Measurements from ENCODE around the gene TUBB2B. TPM values are rescaled to one million over a fixed set of nuclear protein-coding genes. Genes with fewer than 3 reads are reported as not detected.

TUBB2B gene
- total and polyA plus RNA-seq, 9 of the 15 experiments (the other 6 are each of a cell fraction or from before 2014, with no cell fraction given): 0.11 to 9.7 (median 4.6) TPM

DNA sequence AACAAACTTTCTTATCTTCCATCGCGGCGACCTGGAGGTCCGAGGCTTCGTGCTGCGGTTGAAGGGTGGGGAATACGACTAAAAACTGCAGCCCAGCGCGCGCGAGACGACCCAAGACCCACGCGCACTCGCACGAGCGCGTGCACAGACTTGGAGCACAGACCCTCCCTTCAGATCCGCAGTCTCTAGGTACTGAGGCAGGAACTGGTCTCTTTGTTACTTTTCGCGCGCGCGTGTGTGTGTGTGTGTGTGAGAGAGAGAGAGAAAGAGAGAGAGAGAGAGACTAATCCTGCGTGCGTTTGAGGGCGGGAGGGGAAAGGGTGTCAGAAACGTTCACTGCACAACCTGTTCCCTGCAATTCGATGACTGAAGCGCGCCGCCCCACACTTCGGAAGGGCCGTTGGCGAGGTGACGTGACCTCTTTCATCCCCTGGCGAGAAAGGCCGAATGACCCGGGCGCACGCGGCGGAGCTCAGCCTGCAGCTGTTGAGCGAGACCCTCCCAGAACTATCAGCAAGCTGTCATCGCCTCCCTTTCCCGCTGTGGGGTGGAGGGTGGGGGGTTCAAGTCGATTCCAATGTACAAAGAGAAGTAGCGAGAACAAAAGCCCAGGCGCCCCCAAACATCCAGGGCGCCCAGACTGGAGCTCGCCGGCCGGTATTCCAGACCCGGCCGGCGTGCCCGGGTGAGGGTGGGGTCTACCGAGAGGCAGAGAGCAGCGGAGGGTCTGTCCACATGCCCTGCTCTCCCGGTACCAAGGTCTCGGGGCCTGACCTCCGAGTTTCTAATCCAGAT is 1.5 kb upstream of the TUBB2B start (continued):
- TF ChIP-seq, protein P1, sequence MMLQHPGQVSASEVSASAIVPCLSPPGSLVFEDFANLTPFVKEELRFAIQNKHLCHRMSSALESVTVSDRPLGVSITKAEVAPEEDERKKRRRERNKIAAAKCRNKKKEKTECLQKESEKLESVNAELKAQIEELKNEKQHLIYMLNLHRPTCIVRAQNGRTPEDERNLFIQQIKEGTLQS (IDR thresholded peaks at IDR 0.05): 0 out of 2 replicates have a peak, but pooled peaks have one; percentile 6
- TF ChIP-seq, protein P1 (CRISPR knock-in tag; conservative IDR thresholded peaks at IDR 0.05): no peak
- TF ChIP-seq CBFB (CRISPR knock-in tag; IDR thresholded peaks at IDR 0.05) (peak; percentile 34; the same call in 1 of the 2 replicates), PHF8 (IDR thresholded peaks at IDR 0.05; ENCODE audit: borderline replicate concordance, low read length) (no peak; the same call in 1 of the 2 replicates), CREM (IDR thresholded peaks at IDR 0.05; ENCODE audit: low read depth) (peak; percentile 17; the same call in 1 of the 2 replicates), SMARCE1 (IDR thresholded peaks at IDR 0.05) (0 out of 2 replicates have a peak, but pooled peaks have one; percentile 23), ATF1 (CRISPR knock-in tag; IDR thresholded peaks at IDR 0.05) (no peak), ATF1 (tag; IDR thresholded peaks at IDR 0.05) (peak; percentile 60), GATAD2A (IDR thresholded peaks at IDR 0.05) (peak; percentile 92), TRIM24 (IDR thresholded peaks at IDR 0.05) (0 out of 4 replicates have a peak, but pooled peaks of 1 of the 2 experiments have one; percentile 21), L3MBTL2 (IDR thresholded peaks at IDR 0.05) (peak; percentile 83), ZNF224 (CRISPR knock-in tag; IDR thresholded peaks at IDR 0.05) (no peak), MYBL2 (IDR thresholded peaks at IDR 0.05; ENCODE audit: low read depth) (no peak), MYBL2 (CRISPR knock-in tag; IDR thresholded peaks at IDR 0.05; ENCODE audit: borderline replicate concordance) (no peak), JUN (IDR thresholded peaks at IDR 0.05; ENCODE audit: borderline replicate concordance, low read depth, low read length) (no peak), JUN (CRISPR knock-in tag; IDR thresholded peaks at IDR 0.05; ENCODE audit: borderline replicate concordance) (peak; percentile 68; the same call in 1 of the 2 replicates), EP300 (IDR thresholded peaks at IDR 0.05; ENCODE audit: low read length) (no peak), NFATC3 (IDR thresholded peaks at IDR 0.05) (no peak), NR1H2 (CRISPR knock-in tag; IDR thresholded peaks at IDR 0.05) (0 out of 2 replicates have a peak, but pooled peaks have one; percentile 46), XRCC3 (IDR thresholded peaks at IDR 0.05) (no peak), HMGN3 (IDR thresholded peaks at IDR 0.05; ENCODE audit: borderline replicate concordance, extremely low read depth, insufficient read length, low read depth, low read length) (peak; percentile 50), KAT2B (IDR thresholded peaks at IDR 0.05; ENCODE audit: low read depth, low read length) (no peak)
- TF ChIP-seq, protein P2, sequence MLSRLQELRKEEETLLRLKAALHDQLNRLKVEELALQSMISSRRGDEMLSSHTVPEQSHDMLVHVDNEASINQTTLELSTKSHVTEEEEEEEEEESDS (CRISPR knock-in tag; IDR thresholded peaks at IDR 0.05): no peak
- TF ChIP-seq, protein P3, sequence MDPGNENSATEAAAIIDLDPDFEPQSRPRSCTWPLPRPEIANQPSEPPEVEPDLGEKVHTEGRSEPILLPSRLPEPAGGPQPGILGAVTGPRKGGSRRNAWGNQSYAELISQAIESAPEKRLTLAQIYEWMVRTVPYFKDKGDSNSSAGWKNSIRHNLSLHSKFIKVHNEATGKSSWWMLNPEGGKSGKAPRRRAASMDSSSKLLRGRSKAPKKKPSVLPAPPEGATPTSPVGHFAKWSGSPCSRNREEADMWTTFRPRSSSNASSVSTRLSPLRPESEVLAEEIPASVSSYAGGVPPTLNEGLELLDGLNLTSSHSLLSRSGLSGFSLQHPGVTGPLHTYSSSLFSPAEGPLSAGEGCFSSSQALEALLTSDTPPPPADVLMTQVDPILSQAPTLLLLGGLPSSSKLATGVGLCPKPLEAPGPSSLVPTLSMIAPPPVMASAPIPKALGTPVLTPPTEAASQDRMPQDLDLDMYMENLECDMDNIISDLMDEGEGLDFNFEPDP (CRISPR knock-in tag; IDR thresholded peaks at IDR 0.05): no peak
- TF ChIP-seq, protein P4, sequence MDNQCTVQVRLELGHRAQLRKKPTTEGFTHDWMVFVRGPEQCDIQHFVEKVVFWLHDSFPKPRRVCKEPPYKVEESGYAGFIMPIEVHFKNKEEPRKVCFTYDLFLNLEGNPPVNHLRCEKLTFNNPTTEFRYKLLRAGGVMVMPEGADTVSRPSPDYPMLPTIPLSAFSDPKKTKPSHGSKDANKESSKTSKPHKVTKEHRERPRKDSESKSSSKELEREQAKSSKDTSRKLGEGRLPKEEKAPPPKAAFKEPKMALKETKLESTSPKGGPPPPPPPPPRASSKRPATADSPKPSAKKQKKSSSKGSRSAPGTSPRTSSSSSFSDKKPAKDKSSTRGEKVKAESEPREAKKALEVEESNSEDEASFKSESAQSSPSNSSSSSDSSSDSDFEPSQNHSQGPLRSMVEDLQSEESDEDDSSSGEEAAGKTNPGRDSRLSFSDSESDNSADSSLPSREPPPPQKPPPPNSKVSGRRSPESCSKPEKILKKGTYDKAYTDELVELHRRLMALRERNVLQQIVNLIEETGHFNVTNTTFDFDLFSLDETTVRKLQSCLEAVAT (IDR thresholded peaks at IDR 0.05): peak in 1 of 2 experiments; percentile 52; a peak in 1 of 4 replicates
- TF ChIP-seq, protein P5, sequence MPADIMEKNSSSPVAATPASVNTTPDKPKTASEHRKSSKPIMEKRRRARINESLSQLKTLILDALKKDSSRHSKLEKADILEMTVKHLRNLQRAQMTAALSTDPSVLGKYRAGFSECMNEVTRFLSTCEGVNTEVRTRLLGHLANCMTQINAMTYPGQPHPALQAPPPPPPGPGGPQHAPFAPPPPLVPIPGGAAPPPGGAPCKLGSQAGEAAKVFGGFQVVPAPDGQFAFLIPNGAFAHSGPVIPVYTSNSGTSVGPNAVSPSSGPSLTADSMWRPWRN (IDR thresholded peaks at IDR 0.05; ENCODE audit: low read depth): peak; percentile 46; the same call in 1 of the 2 replicates
